HCT116 (cell line): Measurements from ENCODE around the gene CFAP53.
A peak's percentile ranks its signal among the peaks of the same experiment; 100 is the strongest.

Experiments used
- CEBPB ChIP-seq: IDR thresholded peaks from 2 replicates; pipeline ENCODE4 v1.6.1; 2012; ENCODE audit warnings: low read depth
- EGR1 ChIP-seq: IDR thresholded peaks from 2 replicates; pipeline ENCODE4 v1.6.1; 2012; ENCODE audit warnings: low read depth
- ELF1 ChIP-seq: IDR thresholded peaks from 2 replicates; pipeline ENCODE4 v1.6.1; 2012; ENCODE audit warnings: low read depth, borderline replicate concordance
- EZH2 ChIP-seq: fragments of 200-600 bp; sonication (generic); IDR thresholded peaks from 2 replicates; pipeline ENCODE4 v1.6.1; 2017; ENCODE audit warnings: antibody characterized with exemption, mixed run types
- EZH2phosphoT487 ChIP-seq: fragments of 200-600 bp; IDR thresholded peaks from 2 replicates; pipeline ENCODE4 v1.6.1; 2018; ENCODE audit warnings: antibody characterized with exemption, borderline replicate concordance
- FOSL1 ChIP-seq: IDR thresholded peaks from 2 replicates; pipeline ENCODE4 v1.6.1; 2012; ENCODE audit warnings: low read depth
- POLR2A ChIP-seq: IDR thresholded peaks from 2 replicates; pipeline ENCODE4 v1.7.0; 2011; ENCODE audit warnings: borderline replicate concordance; ENCODE audit not compliant: insufficient read depth, insufficient read length; ENCODE audit errors: extremely low read depth
- POLR2AphosphoS5 ChIP-seq: IDR thresholded peaks from 2 replicates; pipeline ENCODE4 v1.6.1; 2011; ENCODE audit warnings: mild to moderate bottlenecking, low read depth, low read length, moderate library complexity
- SIN3A ChIP-seq: IDR thresholded peaks from 2 replicates; pipeline ENCODE4 v1.6.1; 2012; ENCODE audit warnings: low read depth
- SP1 ChIP-seq: IDR thresholded peaks from 2 replicates; pipeline ENCODE4 v1.6.1; 2012; ENCODE audit warnings: low read depth
- SRF ChIP-seq: IDR thresholded peaks from 2 replicates; pipeline ENCODE4 v1.6.1; 2012; ENCODE audit warnings: low read depth
- YY1 ChIP-seq: IDR thresholded peaks from 2 replicates; pipeline ENCODE4 v1.6.1; 2011; ENCODE audit warnings: low read length, low read depth, moderate library complexity, mild to moderate bottlenecking; ENCODE audit not compliant: insufficient replicate concordance; ENCODE audit errors: extremely low read depth
- TF ChIP-seq, protein P1 (sequence below), 3 experiments: fragments of 200-600 bp in 1 of 3; sonication (generic) in 1 of 3; IDR thresholded peaks in 2 of 3; conservative IDR thresholded peaks in 1 of 3; 2 replicates each; pipeline ENCODE4 v1.5.1; 2012 to 2017; ENCODE audit warnings: low read depth in 2 of 3, low read length in 2 of 3, antibody characterized with exemption in 1 of 3, borderline replicate concordance in 1 of 3, control low read depth in 1 of 3, mild to moderate bottlenecking in 1 of 3, mixed read lengths in 1 of 3, mixed run types in 1 of 3, moderate library complexity in 1 of 3; ENCODE audit not compliant: insufficient read depth in 1 of 3
- TF ChIP-seq, protein P2 (sequence below): IDR thresholded peaks from 2 replicates; pipeline ENCODE4 v1.6.1; 2012; ENCODE audit warnings: low read depth

DNA sequence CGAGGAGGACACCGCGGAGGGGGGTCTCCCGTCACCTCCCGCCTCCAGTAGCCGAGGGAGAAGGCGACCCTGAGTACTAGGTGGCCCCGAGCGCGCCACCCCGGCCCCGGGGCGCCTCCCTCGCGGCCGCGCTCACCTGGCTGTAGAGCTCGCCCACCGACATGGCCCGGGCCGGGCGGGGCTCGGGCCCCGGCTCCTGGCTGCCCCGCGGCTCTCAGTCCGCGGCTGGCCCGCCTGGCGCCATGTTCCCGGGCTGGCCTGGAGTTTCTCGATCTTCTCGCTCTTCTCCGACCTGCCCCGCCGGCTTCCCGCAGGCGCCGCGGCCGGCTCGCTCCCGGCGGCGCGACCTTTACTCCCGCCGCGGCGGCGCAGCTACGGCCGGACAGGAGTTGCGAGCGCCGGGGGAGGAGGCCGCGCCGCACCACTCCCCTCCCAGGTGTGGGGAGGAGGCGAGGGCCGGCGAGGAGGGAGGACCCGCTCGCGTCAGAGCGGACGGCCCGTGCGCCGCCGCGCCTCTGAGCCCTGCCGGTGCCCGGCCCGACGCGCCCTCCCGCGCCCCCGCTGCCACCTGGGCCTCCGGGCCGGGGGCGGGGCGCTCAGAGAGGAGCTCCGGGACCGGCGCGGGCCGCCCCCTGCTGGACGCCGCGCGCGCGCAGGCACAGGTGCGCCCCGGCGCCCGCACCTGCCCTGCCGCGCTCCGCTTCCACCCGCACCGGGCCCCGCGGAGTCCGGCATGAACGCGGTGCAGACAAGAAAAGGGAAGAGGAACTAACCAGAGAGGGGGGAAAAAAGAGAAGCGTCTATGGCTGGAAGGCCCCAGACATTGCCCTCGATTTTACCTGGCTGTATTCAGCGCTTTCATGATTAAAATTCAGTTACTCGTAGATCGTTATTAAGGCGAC is 71.4 kb downstream of the CFAP53 start, which contains the start of gene MYO5B:
- TF ChIP-seq, protein P1, sequence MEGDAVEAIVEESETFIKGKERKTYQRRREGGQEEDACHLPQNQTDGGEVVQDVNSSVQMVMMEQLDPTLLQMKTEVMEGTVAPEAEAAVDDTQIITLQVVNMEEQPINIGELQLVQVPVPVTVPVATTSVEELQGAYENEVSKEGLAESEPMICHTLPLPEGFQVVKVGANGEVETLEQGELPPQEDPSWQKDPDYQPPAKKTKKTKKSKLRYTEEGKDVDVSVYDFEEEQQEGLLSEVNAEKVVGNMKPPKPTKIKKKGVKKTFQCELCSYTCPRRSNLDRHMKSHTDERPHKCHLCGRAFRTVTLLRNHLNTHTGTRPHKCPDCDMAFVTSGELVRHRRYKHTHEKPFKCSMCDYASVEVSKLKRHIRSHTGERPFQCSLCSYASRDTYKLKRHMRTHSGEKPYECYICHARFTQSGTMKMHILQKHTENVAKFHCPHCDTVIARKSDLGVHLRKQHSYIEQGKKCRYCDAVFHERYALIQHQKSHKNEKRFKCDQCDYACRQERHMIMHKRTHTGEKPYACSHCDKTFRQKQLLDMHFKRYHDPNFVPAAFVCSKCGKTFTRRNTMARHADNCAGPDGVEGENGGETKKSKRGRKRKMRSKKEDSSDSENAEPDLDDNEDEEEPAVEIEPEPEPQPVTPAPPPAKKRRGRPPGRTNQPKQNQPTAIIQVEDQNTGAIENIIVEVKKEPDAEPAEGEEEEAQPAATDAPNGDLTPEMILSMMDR (IDR thresholded peaks at IDR 0.05 in 2 of 3, conservative IDR thresholded peaks at IDR 0.05 in 1 of 3; ENCODE audit: borderline replicate concordance in 1 of 3, insufficient read depth in 1 of 3, low read depth in 2 of 3, low read length in 2 of 3), result peak in 2 of 3 experiments; percentile 32 to 45; a peak in 3 of 6 replicates
- TF ChIP-seq EZH2 (no peak), POLR2A (no peak), SP1 (no peak), CEBPB (no peak), EZH2phosphoT487 (no peak), YY1 (no peak), POLR2AphosphoS5 (peak; percentile 65), ELF1 (no peak), EGR1 (peak; percentile 46; the same call in 1 of the 2 replicates), SIN3A (no peak), FOSL1 (no peak), SRF (no peak)
- TF ChIP-seq, protein P2, sequence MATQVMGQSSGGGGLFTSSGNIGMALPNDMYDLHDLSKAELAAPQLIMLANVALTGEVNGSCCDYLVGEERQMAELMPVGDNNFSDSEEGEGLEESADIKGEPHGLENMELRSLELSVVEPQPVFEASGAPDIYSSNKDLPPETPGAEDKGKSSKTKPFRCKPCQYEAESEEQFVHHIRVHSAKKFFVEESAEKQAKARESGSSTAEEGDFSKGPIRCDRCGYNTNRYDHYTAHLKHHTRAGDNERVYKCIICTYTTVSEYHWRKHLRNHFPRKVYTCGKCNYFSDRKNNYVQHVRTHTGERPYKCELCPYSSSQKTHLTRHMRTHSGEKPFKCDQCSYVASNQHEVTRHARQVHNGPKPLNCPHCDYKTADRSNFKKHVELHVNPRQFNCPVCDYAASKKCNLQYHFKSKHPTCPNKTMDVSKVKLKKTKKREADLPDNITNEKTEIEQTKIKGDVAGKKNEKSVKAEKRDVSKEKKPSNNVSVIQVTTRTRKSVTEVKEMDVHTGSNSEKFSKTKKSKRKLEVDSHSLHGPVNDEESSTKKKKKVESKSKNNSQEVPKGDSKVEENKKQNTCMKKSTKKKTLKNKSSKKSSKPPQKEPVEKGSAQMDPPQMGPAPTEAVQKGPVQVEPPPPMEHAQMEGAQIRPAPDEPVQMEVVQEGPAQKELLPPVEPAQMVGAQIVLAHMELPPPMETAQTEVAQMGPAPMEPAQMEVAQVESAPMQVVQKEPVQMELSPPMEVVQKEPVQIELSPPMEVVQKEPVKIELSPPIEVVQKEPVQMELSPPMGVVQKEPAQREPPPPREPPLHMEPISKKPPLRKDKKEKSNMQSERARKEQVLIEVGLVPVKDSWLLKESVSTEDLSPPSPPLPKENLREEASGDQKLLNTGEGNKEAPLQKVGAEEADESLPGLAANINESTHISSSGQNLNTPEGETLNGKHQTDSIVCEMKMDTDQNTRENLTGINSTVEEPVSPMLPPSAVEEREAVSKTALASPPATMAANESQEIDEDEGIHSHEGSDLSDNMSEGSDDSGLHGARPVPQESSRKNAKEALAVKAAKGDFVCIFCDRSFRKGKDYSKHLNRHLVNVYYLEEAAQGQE, result no peak
